GM19035 (cell line): ENCODE measurements around the gene GABRP.
A peak's percentile ranks its signal among the peaks of the same experiment; 100 is the strongest.
"Not testable (repeated sequence)": the region's sequence is repeated elsewhere in the genome, so short reads cannot be mapped to it uniquely, and the experiment has no call there.

Experiments
- ATAC-seq: cut with Tn5 transposase; IDR thresholded peaks from one replicate; pipeline ENCODE4 v1.9.1; 2021; ENCODE audit not compliant: unreplicated experiment

GABRP gene

GRCh38 chr5:170791325-170791954 is 7.9 kb downstream of the GABRP start:
- peak; percentile 75 for ATAC-seq

DNA sequence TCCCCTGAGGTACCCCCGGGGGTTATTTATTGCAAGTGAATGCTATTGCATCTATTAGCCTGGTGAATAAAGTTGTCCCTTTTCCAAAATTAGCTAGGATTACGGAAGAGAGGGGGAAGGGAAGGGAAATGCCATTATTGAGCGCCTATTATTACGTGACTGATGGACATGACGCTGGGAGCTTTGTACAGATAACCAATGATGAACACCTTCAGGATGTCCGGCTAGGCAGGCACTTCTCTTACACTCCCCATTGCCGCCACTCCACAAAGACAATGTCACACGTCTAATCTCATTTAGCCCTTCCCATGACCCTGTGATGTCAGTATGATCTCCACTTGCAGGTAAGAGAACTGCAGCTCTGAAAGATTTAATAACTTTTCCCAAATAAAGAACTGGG is 9.4 kb downstream of the GABRP start:
- no peak for ATAC-seq

DNA sequence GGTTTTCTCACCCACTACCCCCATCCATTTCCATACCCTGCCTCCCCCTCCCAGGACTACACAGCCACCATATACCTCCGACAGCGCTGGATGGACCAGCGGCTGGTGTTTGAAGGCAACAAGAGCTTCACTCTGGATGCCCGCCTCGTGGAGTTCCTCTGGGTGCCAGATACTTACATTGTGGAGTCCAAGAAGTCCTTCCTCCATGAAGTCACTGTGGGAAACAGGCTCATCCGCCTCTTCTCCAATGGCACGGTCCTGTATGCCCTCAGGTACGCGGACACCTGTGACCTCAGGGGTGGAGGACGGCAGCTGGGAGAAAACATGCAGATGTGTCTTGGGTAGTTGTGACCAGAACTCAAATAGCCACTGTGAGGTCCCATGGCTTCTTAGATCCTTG is 11.6 kb downstream of the GABRP start:
- ATAC-seq, result no peak

GRCh38 chr5:170805666-170806065 is 22.1 kb downstream of the GABRP start:
- no peak for ATAC-seq

DNA sequence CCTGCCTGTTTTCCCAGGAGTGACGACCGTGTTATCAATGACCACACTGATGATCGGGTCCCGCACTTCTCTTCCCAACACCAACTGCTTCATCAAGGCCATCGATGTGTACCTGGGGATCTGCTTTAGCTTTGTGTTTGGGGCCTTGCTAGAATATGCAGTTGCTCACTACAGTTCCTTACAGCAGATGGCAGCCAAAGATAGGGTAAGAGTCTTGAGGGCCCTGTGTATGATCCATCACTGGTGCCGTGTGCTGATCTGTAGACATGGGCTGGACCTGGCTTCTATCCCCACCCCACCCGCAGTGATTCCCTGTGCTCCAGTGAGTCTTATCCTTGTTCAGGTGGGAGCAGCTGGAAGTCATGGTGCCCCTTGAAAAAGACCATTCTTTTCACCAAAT is 26.0 kb downstream of the GABRP start:
- ATAC-seq, result no peak

DNA sequence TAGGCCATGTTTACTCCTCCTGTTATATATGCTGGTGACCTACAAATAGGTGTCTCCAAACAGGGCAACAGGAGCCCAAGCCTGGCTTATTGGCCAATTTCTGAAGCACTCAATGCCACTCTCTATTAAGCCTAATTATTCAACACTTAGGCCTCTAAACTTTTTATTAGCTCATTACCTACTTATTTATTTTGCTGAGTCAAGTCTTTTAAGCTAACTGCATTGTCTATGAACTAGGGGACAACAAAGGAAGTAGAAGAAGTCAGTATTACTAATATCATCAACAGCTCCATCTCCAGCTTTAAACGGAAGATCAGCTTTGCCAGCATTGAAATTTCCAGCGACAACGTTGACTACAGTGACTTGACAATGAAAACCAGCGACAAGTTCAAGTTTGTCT is 28.2 kb downstream of the GABRP start:
- no peak for ATAC-seq

DNA sequence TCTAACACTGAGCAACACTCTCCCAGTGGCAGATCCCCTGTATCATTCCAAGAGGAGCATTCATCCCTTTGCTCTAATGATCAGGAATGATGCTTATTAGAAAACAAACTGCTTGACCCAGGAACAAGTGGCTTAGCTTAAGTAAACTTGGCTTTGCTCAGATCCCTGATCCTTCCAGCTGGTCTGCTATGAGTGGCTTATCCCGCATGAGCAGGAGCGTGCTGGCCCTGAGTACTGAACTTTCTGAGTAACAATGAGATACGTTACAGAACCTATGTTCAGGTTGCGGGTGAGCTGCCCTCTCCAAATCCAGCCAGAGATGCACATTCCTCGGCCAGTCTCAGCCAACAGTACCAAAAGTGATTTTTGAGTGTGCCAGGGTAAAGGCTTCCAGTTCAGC is 29.7 kb downstream of the GABRP start:
- no peak for ATAC-seq

GRCh38 chr5:170817195-170817594 is 33.7 kb downstream of the GABRP start:
- no peak for ATAC-seq

DNA sequence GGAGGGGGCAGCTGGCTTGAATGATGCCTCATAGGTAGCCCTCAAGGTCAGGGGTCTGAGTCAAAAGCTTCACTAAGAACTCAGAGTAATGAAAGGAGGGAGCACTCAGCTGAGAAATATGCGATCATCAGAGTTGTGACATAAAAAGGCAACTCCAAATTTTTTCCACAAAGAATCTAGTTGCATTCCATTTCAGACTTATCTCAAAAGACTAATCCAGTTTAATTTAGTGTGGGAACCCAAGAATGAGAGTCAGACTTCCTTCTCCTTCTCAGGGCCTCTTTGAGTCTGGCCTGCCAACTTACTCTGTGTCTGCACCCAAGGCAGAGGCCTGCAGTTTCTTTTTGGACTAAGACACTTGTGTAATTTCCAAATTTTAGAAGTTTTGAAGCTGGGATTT is 34.7 kb downstream of the GABRP start:
- no peak for ATAC-seq

DNA sequence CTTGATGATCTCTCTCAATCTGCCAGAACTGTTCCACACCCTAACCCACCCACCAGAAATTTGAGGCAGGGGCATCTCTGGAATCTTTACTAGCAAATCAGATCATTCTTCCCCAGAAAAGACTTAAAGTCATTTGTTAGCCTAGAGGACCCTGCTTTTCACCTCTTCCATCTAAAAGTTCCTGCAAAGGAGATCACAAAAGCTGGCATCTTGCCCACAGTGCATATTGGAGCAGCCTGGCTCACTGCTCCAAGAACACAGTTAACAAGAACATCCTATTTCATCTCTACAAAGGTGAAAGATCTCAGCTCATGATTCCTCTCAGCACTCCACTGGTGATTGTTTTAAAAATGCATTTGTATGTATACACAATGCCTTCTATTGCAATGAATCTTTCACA is 36.3 kb downstream of the GABRP start:
- no peak for ATAC-seq

DNA sequence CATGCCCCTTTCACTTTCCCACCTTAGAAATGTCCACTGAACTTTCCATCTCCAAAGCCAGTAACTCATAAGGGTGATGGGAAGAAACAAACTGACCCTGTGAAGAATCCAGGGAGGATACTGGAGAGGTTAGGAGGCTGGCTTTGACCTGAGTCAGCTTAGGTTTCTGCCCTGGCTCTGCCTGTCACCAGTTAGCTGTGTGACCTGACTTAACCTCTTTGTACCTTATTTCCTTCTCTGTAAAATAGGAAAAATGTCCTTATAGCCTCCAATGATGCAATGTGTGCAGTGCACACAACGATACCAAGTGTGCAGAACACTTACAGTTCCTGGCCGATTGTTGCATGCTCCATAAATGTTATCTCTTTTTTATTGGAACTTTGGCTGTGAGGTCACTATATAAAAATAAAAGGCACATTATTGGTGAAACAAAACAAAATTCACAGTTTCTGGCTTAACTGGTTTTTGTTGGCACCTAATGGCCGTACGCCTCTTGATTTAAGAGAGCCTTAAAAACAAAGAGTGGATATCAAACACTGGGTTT is 37.8 kb downstream of the GABRP start:
- no peak for ATAC-seq

GRCh38 chr5:170826117-170826516 is 42.6 kb downstream of the GABRP start:
- no peak for ATAC-seq

DNA sequence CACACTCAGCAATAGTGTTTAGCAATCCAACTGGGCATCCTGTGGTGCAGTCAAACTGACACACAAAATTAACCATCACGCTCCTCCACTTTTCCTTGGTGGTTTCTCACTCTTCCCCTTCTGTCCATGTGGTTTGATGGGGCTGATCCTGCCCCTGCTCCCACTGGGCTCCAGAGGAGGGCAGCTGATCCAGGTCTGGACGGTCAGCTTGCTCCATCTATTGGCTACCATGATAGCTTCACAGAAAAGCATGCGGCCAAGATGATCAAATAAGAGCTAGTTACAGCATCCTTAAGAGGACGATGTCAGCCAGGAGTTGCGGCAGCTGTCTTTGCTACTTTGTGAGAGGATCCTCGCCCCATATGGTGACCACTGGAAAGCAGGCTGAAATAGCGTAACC is 48.7 kb downstream of the GABRP start:
- ATAC-seq, result no peak

- ATAC-seq, result not testable (repeated sequence)
These were observed 50.5 kb downstream of the GABRP start for GRCh38 chr5:170833981-170834380.

GRCh38 chr5:170836226-170836625 is 52.7 kb downstream of the GABRP start:
- no peak for ATAC-seq

GRCh38 chr5:170843870-170844269 is 60.3 kb downstream of the GABRP start:
- no peak for ATAC-seq

DNA sequence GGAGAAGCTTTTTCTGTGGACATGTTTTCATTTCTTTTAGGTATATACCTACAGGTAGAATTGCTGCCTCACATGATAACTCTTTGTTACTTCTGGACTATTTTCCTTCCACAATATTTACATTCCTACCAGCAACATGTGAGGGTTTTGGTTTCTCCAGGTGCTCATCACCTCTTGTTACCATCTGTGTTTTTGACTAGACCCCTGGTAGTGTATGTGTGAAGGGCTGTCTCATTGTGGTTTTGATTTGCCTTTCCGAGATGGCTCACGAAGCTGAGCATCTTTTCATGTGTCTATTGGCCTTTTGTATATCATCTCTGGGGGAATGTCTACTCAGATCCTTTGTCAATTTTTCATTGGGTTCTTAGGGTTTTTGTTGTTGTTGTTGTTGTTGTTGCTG is 61.1 kb downstream of the GABRP start:
- ATAC-seq, result no peak

GRCh38 chr5:170846416-170846815 is 62.9 kb downstream of the GABRP start:
- ATAC-seq, result no peak

- no peak for ATAC-seq
These were observed 63.3 kb downstream of the GABRP start for GRCh38 chr5:170846846-170847245.

DNA sequence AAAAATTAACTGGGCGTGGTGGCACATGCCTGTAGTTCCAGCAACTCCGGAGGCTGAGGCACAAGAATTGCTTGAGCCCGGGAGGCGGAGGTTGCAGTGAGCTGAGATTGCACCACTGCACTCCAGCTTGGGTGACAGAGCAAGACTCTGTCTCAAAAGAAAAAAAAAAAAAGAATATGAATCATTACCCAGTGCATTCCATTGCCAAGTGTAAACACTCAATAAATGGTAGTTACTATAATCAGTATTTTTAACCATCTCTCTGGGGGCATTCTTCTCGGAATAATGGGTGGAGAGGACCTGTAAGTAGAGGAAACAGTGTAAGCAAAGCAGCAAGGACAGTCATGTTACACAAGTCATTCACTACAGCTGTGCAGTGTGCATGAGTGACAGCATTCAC is 64.5 kb downstream of the GABRP start:
- ATAC-seq, result no peak

GRCh38 chr5:170849374-170849773 is 65.8 kb downstream of the GABRP start:
- ATAC-seq, result no peak

GRCh38 chr5:170854566-170854965 is 71.0 kb downstream of the GABRP start:
- ATAC-seq, result no peak

DNA sequence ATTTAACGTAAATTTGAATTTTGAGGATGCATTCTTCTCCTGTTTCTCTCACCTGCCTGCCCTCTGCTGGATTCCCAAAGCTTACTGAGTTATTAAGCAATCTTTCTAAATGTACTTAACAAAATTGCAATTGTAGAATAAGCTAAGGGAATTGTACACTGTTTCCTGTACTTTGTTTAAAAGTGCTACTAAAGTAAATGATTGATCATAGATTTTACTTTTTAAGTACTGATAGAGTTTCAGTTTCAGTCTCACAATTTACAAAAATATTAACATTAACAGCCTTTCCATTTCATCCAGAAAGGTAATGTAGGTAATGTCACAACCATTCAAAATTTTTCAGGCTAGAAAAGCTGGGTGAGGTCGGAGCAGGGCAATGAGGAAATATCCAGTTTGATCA is 73.5 kb downstream of the GABRP start:
- ATAC-seq, result no peak
